Keratinocyte (primary cell): ENCODE data around the gene PLA2G4C.

Experiments used
- EZH2 ChIP-seq: IDR thresholded peaks from one replicate; pipeline ENCODE4 v1.6.1; 2012; ENCODE audit warnings: inconsistent platforms, mild to moderate bottlenecking, low read length, moderate library complexity
- TF ChIP-seq, protein P1 (sequence below), 3 experiments: IDR thresholded peaks in 1 of 3; conservative IDR thresholded peaks in 1 of 3; optimal IDR thresholded peaks in 1 of 3; 2 replicates in 2 of 3; 3 replicates in 1 of 3; pipeline versions ENCODE3 to v1.5.1; 2011; ENCODE audit warnings: low read length in 3 of 3, mild to moderate bottlenecking in 3 of 3, moderate library complexity in 2 of 3, control low read depth in 1 of 3, inconsistent platforms in 1 of 3; ENCODE audit not compliant: insufficient read depth in 2 of 3; ENCODE audit errors: extremely low read depth in 1 of 3

- TF ChIP-seq, protein P1, sequence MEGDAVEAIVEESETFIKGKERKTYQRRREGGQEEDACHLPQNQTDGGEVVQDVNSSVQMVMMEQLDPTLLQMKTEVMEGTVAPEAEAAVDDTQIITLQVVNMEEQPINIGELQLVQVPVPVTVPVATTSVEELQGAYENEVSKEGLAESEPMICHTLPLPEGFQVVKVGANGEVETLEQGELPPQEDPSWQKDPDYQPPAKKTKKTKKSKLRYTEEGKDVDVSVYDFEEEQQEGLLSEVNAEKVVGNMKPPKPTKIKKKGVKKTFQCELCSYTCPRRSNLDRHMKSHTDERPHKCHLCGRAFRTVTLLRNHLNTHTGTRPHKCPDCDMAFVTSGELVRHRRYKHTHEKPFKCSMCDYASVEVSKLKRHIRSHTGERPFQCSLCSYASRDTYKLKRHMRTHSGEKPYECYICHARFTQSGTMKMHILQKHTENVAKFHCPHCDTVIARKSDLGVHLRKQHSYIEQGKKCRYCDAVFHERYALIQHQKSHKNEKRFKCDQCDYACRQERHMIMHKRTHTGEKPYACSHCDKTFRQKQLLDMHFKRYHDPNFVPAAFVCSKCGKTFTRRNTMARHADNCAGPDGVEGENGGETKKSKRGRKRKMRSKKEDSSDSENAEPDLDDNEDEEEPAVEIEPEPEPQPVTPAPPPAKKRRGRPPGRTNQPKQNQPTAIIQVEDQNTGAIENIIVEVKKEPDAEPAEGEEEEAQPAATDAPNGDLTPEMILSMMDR (optimal IDR thresholded peaks at IDR 0.05 in 1 of 3, IDR thresholded peaks at IDR 0.05 in 1 of 3, conservative IDR thresholded peaks at IDR 0.05 in 1 of 3; ENCODE audit: extremely low read depth in 1 of 3, insufficient read depth in 2 of 3, low read length in 3 of 3) = no peak
- TF ChIP-seq EZH2 = no peak
Observed at GRCh38 chr19:48121909-48122371, 11.3 kb upstream of the PLA2G4C start.
